HG03378 (cell line): Measurements from ENCODE around the gene DBP.

Experiments used
- ATAC-seq: cut with Tn5 transposase; IDR thresholded peaks from one replicate; pipeline ENCODE4 v1.9.1; 2021; ENCODE audit warnings: mild to moderate bottlenecking, moderate library complexity; ENCODE audit not compliant: unreplicated experiment

Gene DBP

GRCh38 chr19:48587387-48587786 lies 49.8 kb downstream of the DBP start:
- ATAC-seq: no peak

- no peak for ATAC-seq
Measured at GRCh38 chr19:48582168-48582567, 55.0 kb downstream of the DBP start.
